Lower lobe of right lung (tissue), 2 donors: ENCODE measurements around the gene C10orf67. TPM values are rescaled to one million over a fixed set of nuclear protein-coding genes. Genes with fewer than 3 reads are reported as not detected.

Experiments
- ATAC-seq, 2 donors: fragments of 200-7000 bp; cut with Tn5 transposase; one replicate each; pipeline ENCODE4 v1.9.1; 2020 to 2022; ENCODE audit warnings: mild to moderate bottlenecking in 2 of 2, moderate library complexity in 2 of 2
- DNase-seq: peaks from one replicate; pipeline ENCODE4 v3.0.0-alpha.2; 2020
- H3K27ac ChIP-seq: fragments of 200-600 bp; one replicate; pipeline ENCODE4 v1.8.0; 2022
- H3K27me3 ChIP-seq: fragments of 200-600 bp; one replicate; pipeline ENCODE4 v1.8.0; 2022; ENCODE audit warnings: low read depth
- H3K36me3 ChIP-seq: fragments of 200-600 bp; one replicate; pipeline ENCODE4 v1.8.0; 2022; ENCODE audit warnings: mild to moderate bottlenecking
- H3K4me1 ChIP-seq: fragments of 200-600 bp; one replicate; pipeline ENCODE4 v1.8.0; 2022
- H3K4me3 ChIP-seq: fragments of 200-600 bp; one replicate; pipeline ENCODE4 v1.8.0; 2022; ENCODE audit warnings: mild to moderate bottlenecking
- H3K9me3 ChIP-seq: fragments of 200-600 bp; one replicate; pipeline ENCODE4 v1.8.0; 2022
- CTCF ChIP-seq: fragments of 200-600 bp; IDR thresholded peaks from one replicate; pipeline ENCODE4 v1.8.0; 2022; ENCODE audit warnings: antibody characterized with exemption, mild to moderate bottlenecking
- intact Hi-C: fragments of 100-400 bp; cut with DNase I; formaldehyde crosslinking; loops from one replicate; pipeline ENCODE4 v1.11.0; 2022
- total RNA-seq: library from RNA; stranded (reverse); fragmentation: NEBNext Ultra II Directional; extraction: Animal tissue kit (Norgen Biotek cat#: 25700); gene quantifications from one replicate; pipeline ENCODE4 v1.2.1, GENCODE V29; 2021
- donor health status: DM: no; HTN: yes; CAD: no; lungs with severe emphysema.

C10orf67 gene
- total RNA-seq, 1 donor from 2014 or later, result 1.2 TPM

DNA sequence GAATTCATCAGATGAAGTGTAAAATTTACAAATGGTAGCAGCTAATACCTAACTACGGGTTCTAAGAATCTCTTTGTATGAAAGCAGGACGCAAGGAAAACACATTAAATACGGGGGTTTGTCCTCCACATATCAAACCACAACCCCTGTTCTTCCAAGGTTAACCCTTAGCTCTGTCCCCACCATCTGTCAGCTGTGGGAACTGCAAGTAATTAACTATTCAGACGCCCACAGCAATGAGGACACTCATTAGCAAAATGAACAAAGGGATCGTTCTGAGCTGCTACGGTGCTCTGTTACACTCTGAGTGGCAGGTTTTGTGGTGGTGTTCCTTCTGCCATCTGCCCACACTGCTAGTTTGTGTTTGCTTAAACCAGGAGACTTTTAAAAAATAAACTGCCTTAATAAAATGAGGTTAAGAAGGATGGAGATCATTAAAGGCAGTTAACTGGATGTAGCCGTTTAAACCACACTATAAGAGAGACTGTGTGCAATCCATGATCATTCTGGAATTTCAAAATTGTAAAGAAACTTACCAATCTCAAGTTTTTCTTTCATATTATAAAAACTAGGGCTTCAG lies 51.4 kb downstream of the C10orf67 start:
- Histone ChIP-seq H3K27ac (no peak overlapping the region), H3K27me3 (peaks cover 12% of the 10 kb centered on the region), H3K36me3 (no peaks in the 10 kb centered on the region), H3K4me1 (no peaks in the 10 kb centered on the region), H3K4me3 (no peak overlapping the region), H3K9me3 (no peaks in the 10 kb centered on the region)
- peak; percentile 34 for TF ChIP-seq CTCF
- DNase-seq, result no peak
- ATAC-seq, result no peak
- intact Hi-C loops, result loop anchor here (5.0 kb wide), 1 partner anchor 116 kb away; no protein-coding TSS in a partner anchor

DNA sequence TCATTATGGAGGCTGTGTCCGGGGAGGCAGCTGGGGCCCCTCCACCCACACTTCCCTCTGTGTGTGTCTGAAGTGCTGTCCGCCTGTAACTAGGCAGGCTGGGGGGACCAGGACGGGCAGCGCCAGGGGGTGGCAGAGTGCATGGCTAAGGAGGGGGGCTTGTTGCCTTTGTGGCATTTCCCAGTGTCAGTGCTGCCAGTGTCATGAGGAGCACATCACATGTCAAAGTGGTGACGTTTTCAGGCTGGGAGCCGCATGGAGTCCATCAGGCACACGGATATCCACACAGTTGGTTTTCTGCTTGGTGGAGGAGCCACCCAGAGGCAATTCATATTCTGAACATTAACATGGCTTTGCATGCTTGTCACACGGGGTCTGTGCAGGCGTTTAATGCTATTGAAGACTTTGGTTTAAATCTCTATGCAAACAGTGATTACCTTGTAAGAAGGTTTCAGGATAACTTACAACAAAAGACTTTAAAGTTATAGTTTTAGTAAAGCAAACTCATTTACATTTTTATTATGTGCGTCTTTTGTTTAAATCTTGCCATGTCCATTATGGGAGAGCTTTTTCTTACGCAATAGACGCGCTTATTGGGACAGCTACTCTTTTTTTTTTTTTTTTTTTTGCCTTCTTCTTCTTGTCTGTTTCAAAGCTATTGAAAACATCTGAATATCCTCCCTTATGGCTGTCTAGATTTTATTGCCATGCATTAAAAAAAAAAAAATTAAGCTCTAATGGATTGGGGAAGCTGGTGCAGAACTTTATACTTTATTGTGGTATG lies 52.9 kb downstream of the C10orf67 start:
- Histone ChIP-seq H3K4me3 (no peak overlapping the region), H3K27me3 (peaks cover 12% of the 10 kb centered on the region), H3K27ac (no peak overlapping the region), H3K36me3 (no peaks in the 10 kb centered on the region), H3K4me1 (no peaks in the 10 kb centered on the region), H3K9me3 (no peaks in the 10 kb centered on the region)
- DNase-seq, result no peak
- no peak for TF ChIP-seq CTCF
- ATAC-seq, result peak in 1 of 2 donors; percentile 23
- intact Hi-C loops, result loop anchor here (5.0 kb wide), 1 partner anchor 114 kb away; no protein-coding TSS in a partner anchor

GRCh38 chr10:23284674-23285335 lies 59.8 kb downstream of the C10orf67 start:
- Histone ChIP-seq H3K36me3 (no peaks in the 10 kb centered on the region), H3K27me3 (peaks cover 10% of the 10 kb centered on the region), H3K4me1 (no peaks in the 10 kb centered on the region), H3K27ac (no peak overlapping the region), H3K9me3 (no peaks in the 10 kb centered on the region), H3K4me3 (no peak overlapping the region)
- TF ChIP-seq CTCF, result no peak
- no peak for ATAC-seq
- DNase-seq, result no peak
- intact Hi-C loops, result no loop called here

DNA sequence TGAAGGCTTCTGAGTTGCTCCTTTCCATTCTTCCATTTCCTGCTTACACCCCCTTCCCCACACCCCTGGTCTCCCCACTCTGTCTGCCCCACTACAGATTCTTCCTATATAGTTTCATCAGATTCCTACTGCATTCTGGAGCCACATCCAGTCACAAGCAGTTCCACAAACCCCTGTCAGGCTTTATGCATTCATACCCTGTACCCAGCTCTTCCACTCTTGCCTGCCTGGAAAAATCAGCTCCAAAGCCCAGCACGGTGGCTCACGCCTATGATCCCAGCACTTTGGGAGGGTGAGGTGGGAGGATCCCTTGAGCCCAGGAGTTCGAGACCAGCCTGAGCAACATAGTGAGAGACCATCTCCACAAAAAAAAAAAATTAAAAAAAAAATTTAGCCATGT lies 60.4 kb downstream of the C10orf67 start:
- no peak for TF ChIP-seq CTCF
- ATAC-seq, result no peak

DNA sequence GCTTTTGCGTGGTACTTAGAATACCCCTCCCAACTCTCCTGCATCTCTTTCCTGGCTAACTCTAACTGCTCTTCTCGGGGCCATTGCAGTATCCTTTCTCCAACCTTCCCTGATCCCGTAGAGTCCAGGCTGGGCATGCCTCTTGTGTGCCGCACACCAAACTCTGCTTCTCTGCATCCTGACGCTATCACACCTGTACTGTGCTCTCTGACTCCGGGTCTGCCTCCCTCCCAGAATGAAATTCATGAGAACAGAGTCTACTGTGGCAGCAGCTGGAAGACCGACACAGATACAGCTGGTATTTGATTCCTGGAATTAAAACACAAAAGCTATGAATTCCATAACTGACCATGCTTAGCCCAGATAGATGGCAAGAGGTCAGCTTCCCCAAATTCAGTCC lies 60.9 kb downstream of the C10orf67 start:
- Histone ChIP-seq H3K9me3 (no peaks in the 10 kb centered on the region), H3K27ac (no peak overlapping the region), H3K36me3 (no peaks in the 10 kb centered on the region), H3K4me3 (no peak overlapping the region), H3K4me1 (no peaks in the 10 kb centered on the region), H3K27me3 (peaks cover 10% of the 10 kb centered on the region)
- no peak for TF ChIP-seq CTCF
- ATAC-seq (no peak), DNase-seq (no peak)
- intact Hi-C loops, result no loop called here

More for the DNA sequence above, 60.4 kb downstream of the C10orf67 start:
- no peak for DNase-seq
- no peaks in the 10 kb centered on the region for H3K36me3 ChIP-seq
- no peak overlapping the region for H3K4me3 ChIP-seq
- H3K4me1 ChIP-seq, result no peaks in the 10 kb centered on the region
- no peak overlapping the region for H3K27ac ChIP-seq
- intact Hi-C loops, result no loop called here
- H3K9me3 ChIP-seq, result no peaks in the 10 kb centered on the region
- H3K27me3 ChIP-seq, result peaks cover 10% of the 10 kb centered on the region
